AG04450 (cell line): Measurements from ENCODE around the gene URI1. TPM values are rescaled to one million over a fixed set of nuclear protein-coding genes. Genes with fewer than 3 reads are reported as not detected.

Source experiments
- CTCF ChIA-PET: fragments of 300-600, 350-600 bp; formaldehyde crosslinking; extraction: SDS; loops from one replicate; lab custom pipeline; 2022; ENCODE audit warnings: antibody characterized with exemption, inconsistent platforms; lab: Charles Lee
- POLR2A ChIA-PET: fragments of 350-600 bp; formaldehyde crosslinking; extraction: SDS; loops from one replicate; lab custom pipeline; 2021; ENCODE audit warnings: antibody characterized with exemption, inconsistent platforms; lab: Yijun Ruan, JAX
- DNase-seq: peaks from one replicate; pipeline ENCODE4 v3.0.0-alpha.2; 2011; ENCODE audit warnings: low read depth, low spot score
- H3K27ac ChIP-seq: one replicate; pipeline ENCODE4 v1.5.1; 2012; ENCODE audit warnings: low read depth, low read length, control low read depth
- H3K27me3 ChIP-seq: one replicate; pipeline ENCODE4 v1.6.0; 2012; ENCODE audit warnings: low read length; ENCODE audit not compliant: control insufficient read depth, insufficient read depth
- H3K4me3 ChIP-seq: 2 replicates; pipeline ENCODE4 v1.5.1; 2011; ENCODE audit warnings: mild to moderate bottlenecking, low read depth, low read length, control low read depth
- H3K9me3 ChIP-seq: 2 replicates; pipeline ENCODE4 v1.5.1; 2012; ENCODE audit warnings: low read length; ENCODE audit not compliant: control insufficient read depth, insufficient read depth
- CTCF ChIP-seq: IDR thresholded peaks from 2 replicates; pipeline ENCODE4 v1.5.1; 2011; ENCODE audit warnings: low read depth, low read length, control low read depth, inconsistent platforms
- polyA plus RNA-seq: library from polyadenylated mRNA; depleted of rRNA; stranded (reverse); fragments of >200 nt; gene quantifications from 2 replicates; pipeline ENCODE4 v1.2.3, GENCODE V29; 2011

Gene URI1
- polyA plus RNA-seq, 1 experiment = 79.0 TPM

GRCh38 chr19:29966588-29967249 is 24.7 kb downstream of the URI1 start:
- no peaks in the 10 kb centered on the region for H3K27me3 ChIP-seq
- peak; percentile 52 for TF ChIP-seq CTCF
- DNase-seq = no peak
- ChIA-PET CTCF (interaction anchor here (0.6 to 1.8 kb wide), 12 partner anchors 9 to 305 kb away, joined by 3 to 11 read pairs (median 4); no protein-coding TSS in a partner anchor), POLR2A (no interaction called here)
- H3K4me3 ChIP-seq = no peak overlapping the region
- no peak overlapping the region for H3K27ac ChIP-seq
- H3K9me3 ChIP-seq = no peaks in the 10 kb centered on the region

- TF ChIP-seq CTCF = no peak
- H3K27ac ChIP-seq = no peak overlapping the region
- H3K27me3 ChIP-seq = no peaks in the 10 kb centered on the region
- ChIA-PET CTCF (interaction anchor here (0.9 to 1.8 kb wide), 9 partner anchors 9 to 305 kb away, joined by 3 to 11 read pairs (median 5); no protein-coding TSS in a partner anchor), POLR2A (no interaction called here)
- DNase-seq = no peak
- H3K4me3 ChIP-seq = no peak overlapping the region
- no peaks in the 10 kb centered on the region for H3K9me3 ChIP-seq
Measured at GRCh38 chr19:29967623-29968022, 25.6 kb downstream of the URI1 start.

- no peaks in the 10 kb centered on the region for H3K9me3 ChIP-seq
- CTCF ChIA-PET = no interaction called here
- DNase-seq = no peak
- no peak overlapping the region for H3K27ac ChIP-seq
- POLR2A ChIA-PET = no interaction called here
- TF ChIP-seq CTCF = no peak
- H3K4me3 ChIP-seq = no peak overlapping the region
- no peaks in the 10 kb centered on the region for H3K27me3 ChIP-seq
Measured at GRCh38 chr19:29969891-29970290, 27.9 kb downstream of the URI1 start.

GRCh38 chr19:29971002-29971401 is 29.0 kb downstream of the URI1 start:
- CTCF ChIA-PET = interaction anchor here (0.5 to 0.9 kb wide), 2 partner anchors 25 to 254 kb away, joined by 3 read pairs; no protein-coding TSS in a partner anchor
- no peak overlapping the region for H3K4me3 ChIP-seq

More at GRCh38 chr19:29971002-29971401, 29.0 kb downstream of the URI1 start:
- Histone ChIP-seq H3K9me3 (no peaks in the 10 kb centered on the region), H3K27ac (no peak overlapping the region), H3K27me3 (no peaks in the 10 kb centered on the region)
- no peak for DNase-seq
- TF ChIP-seq CTCF = no peak
- POLR2A ChIA-PET = no interaction called here
